GM19438 (cell line): ENCODE results near the gene GABRD.

Experiments
- ATAC-seq: cut with Tn5 transposase; IDR thresholded peaks from one replicate; pipeline ENCODE4 v1.9.1; 2021; ENCODE audit warnings: low read depth; ENCODE audit not compliant: unreplicated experiment

GABRD gene

DNA sequence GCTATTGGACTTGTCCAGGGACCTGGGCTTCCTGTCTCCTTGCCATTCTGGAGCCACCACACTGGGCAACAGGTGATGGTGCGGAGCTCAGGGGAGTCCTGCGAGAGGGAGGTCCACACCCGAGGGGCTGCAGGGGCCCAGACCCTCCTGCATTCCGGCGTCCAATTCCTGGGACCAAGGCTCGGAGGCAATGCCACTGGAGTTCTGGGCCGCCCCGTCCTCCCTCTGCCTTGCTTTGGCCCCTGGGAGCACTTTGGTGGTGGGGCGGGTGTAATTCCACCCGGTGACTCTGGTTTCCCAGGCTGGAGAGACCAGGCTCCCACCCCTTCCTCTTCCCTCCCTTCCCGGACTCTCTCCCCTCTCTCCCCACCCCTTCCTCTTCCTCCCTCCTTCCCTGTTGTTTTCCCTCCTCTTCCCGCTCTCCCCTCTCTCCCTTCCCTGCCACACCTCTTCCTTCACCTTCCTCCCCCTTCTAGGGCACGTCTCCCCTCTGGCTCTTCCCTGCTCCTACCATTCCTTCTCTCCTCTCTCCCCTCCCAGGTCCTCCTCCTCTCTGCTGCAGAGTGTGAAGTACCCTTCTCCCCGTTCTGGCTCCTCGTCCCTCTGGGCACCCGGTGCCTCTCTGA lies 33.0 kb downstream of the GABRD start:
- no peak for ATAC-seq

DNA sequence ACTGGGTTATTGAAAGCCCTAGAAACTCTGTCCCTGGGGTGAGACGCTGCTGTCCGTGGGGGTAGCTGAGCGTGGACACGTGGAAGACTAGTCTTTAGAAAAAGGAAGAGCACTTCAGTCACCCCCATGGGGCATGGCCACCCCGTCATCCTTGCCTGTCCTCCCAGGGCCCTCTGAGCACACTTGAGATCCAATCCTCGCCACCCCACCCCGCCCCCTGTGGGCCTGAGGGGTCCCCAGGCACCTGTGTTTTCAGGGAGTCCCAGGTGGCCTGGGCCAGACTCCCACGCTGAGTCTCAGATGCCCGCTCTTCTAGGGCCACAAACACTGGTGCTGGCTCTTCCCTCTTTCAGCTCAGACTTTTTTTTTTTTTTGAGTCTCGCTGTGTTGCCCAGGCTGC lies 33.6 kb downstream of the GABRD start:
- no peak for ATAC-seq

DNA sequence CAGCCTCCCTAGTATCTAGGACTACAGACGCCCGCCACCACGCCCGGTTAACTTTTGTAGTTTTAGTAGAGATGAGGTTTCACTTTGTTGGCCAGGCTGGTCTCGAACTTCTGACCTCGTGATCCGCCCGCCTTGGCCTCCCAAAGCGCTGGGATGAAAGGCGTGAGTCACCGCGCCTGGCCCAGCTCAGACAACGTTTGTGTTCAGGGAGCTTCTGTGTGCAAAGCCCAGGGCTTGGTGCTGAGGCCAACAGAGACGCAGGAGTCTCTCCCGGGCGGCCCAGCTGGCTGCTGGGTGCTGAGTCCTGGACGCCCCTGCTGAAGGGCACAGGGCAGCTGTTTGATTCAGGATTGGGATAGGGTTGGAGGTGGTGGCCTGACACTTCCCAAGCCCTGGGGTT lies 34.1 kb downstream of the GABRD start:
- ATAC-seq, result no peak

DNA sequence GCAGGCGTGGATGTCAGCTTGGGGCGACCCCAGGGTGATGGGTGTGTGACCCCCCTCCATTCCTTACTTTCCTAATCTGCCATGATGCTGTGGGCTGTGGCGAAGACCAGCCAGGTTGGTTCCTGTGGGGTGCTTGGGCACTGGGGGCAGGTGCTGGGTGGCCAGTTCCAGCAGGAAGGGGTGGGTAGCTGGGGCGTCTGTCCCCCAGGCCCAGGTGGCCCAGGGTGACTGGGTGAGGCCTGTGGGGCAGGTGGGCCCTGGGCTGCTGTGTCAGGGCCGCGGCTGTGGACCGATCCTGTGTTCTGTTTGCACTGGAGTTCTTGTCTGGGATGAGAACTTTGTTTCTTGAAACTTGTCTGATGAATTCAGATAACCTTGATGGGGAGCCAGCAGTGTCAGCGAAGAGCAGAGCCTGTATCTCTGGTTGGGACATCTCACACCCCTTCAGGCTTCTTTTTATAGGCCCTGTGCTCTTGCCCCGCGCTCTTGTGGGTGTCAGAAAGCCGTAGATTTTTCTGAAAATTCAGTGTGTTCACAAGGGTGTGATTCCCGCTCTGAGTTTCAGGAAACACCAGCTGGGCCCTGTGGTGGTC lies 34.7 kb downstream of the GABRD start:
- no peak for ATAC-seq

DNA sequence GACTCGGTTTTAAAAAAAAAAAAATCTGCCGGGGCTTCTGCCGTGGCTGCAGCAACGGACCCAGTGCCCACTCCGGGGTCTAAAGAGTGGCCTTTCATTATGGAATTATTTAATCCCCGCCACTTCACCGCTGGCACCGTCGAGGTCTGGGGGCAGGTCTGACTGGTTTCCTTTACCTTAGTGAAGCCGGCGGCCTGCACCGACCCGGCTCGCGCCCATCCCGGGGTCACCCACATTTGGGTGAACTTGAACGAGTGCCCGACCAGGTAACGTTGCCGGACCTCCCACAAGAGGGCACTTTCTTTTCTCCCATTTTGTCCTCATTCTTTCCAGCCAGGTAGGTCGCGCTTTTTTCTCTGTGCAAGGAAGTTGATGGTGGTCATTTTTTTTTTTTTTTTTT lies 35.4 kb downstream of the GABRD start:
- ATAC-seq, result no peak

DNA sequence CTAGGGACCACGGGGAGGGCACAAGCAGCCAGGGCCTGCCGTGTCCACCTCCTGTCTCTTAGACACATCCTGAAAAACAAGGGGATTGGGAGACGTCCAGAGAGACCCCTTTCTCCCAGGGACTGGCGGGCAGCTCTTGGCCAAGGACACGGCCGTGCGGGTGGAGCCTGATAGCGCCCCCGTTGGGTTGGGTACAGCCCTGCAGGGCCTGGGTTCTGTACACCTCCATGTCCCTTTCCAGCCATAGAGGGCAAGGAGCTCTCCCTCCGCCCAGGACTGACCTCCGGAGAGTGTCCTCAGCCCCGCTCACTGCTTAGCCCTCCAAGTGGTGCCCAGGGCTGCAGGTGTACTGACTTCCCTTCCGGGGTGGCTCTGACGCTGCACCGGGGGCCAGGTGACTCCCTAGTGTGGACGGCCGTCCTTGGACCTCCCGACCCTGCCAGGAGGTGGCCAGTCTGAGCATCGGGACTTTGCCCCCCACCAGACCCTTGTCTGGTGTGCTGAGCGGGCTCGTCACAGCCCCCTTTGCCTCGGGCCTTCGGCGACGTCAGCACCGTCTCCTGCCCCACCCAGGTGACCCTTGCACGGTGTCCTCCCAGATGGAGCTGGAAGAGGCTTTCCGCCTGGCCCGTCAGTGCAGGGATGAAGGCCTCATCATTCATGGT lies 36.9 kb downstream of the GABRD start:
- no peak for ATAC-seq

DNA sequence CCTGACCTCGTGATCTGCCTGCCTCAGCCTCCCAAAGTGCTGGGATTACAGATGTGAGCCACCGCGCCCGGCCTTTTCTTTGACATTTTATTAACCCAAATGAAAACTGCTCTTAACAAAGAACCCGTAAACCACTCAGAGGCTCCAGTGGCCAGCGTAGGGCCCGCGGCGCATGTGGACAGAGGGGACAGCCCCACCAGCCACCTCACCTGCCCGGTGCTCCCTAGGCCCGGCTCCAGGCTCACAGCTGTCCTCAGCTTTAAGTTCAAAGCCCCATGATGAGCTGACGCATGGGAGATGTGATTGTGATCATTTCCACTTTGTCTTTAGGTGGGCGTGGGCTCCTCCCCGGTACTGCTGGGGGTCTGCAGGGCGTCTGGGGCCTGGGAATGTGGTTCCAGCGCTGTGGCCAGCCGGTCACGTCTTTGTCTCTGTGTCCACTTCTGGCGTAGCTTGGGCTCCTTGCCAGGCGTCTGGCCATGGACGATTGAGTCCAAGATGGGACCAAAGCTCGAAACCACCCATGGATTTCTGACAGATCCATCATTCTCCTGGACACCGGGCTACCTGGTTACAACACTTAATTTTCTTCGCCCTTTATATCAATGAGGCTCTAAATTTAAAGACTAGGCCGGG lies 37.9 kb downstream of the GABRD start:
- no peak for ATAC-seq

DNA sequence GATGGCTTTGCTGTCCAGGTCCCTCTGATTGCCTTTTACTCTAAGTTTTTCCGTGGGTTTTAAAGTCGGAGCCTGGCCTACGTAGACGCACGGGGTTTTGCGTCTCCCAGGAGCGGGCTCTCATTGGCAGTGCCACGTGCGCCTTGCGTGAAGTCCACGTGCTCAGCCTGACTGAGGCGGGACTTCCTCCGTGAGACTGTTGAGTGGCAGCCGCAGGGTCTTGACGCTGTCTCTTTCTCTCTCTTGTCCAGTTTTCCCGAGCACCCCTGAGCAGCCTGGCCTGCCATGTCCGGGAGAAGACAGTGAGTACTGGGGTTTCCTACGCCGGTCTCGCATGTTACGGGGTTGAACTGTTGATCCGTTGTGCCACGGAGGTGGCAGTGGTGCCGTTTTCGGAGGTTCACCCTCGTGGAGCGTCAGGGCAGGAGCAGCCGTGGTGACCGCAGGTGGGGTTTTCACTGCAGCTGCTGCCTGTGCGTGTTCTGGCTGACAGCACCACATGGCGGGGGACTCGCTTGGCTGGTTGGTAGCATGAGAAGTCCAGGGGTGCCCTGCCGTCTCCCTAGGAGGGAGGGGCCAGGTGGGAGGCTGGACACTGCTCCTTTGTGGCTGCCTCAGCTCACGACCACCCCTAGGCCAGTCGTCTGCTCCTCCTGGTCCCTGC lies 40.3 kb downstream of the GABRD start:
- no peak for ATAC-seq

DNA sequence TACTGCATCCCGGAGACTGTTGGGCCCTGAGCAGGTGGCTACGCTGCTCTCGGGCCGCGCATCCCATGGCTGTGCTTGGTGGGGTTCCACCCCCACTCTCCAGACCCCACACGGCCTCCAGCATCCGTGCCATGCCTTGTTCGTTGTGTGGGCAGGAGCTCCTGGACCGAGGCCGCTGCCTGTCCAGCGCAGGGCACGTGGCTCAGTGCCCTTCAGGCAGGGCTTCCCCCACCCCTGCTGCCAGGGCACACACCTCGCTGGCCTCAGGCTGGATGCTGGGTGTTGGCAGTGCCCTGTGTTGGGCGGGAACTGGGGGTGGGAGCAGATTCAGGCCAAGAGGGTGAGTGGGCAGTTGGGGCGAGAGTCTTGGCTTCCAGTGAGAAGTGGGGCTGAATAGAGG lies 40.9 kb downstream of the GABRD start:
- no peak for ATAC-seq

DNA sequence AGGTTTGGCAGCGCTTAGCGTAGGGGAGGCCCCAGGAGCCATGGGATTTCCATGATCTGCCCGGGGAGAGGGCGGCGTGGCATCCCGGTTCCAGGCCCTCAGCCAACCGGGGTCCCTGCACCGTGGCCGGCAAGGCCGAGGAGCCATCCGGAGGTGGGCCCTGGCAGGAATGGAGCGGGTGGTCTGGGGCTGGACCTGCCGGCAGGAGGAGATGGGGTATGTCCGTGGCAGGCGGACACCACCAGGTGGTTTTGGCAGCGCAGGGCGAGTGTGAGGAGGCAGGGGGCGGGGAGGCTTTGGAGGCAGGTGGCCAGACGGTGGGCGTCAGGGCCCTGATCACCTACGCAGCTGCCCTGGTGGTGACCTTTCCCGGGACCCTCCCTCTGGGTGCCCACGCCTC lies 41.4 kb downstream of the GABRD start:
- ATAC-seq, result no peak

DNA sequence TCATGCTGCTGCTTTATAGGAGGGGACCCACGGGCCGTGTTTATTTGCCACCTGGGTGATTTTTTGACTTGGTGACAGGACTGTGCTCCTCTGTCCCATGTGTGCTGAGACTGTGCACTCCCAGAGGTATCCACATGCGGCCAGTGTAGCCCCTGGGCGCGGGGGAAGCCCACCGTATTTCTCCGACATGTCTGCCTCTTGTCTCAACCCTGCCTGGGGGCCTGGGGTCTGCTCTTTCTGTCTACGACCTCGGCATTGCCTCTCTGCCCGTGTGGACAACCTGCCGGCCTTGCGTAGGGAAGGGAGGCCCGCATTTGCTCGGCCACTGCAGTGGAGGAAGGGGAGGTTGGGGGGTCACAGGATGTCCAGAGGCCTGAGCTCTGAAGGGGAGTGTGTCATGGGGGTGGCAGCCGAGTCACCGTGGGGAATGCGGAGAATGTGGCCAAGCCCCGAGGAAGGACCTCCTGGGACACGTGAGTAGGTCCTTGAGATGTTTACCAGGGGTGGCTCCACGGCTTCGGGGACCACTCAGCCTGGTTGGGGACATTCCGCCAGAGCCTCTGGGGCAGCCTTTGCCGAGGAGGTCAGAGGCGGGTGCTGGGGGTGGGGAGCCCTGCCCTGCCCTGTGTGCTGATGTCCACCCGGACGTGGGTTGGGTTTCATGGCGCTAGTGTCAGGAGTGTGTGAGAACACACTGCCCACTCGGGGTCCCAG lies 42.1 kb downstream of the GABRD start:
- no peak for ATAC-seq

DNA sequence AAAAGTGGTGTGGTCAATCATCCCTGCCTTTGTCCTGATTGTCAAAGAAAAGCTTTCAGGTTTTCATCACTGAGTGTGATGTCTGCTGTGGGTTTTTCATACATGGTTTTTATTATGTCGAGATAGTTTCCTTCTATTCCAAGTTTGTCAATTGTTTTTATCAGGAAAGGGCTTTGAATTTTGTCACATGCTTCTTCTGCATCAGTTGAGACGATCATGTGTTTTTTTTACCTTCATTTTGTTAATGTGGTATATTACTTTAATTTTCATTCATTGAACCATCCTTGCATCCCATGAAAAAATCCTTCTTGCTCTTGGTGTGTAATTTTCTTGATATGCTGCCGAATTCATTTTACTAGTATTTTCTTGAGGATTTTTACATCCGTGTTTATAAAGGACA lies 46.6 kb downstream of the GABRD start:
- ATAC-seq, result no peak

DNA sequence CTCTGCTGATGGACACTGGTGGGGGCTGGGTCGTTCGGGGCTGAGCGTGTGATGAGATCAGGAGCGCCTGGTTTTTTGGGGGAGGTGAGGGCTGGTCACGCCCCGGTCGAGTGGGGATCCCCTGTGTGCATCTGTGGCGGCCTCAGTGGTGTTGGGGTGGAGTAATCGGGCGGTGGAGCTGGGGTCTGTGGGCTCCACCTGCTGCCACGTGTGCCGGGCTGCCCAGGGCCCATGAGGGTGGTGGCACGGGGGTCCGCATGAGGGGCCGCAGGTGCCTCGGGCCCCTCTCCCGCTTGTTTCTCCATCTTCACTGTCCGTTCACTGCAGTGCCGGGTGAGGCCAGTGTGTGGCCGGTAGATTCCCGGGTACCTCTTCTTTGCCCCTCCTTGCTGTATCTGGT lies 48.2 kb downstream of the GABRD start:
- no peak for ATAC-seq

DNA sequence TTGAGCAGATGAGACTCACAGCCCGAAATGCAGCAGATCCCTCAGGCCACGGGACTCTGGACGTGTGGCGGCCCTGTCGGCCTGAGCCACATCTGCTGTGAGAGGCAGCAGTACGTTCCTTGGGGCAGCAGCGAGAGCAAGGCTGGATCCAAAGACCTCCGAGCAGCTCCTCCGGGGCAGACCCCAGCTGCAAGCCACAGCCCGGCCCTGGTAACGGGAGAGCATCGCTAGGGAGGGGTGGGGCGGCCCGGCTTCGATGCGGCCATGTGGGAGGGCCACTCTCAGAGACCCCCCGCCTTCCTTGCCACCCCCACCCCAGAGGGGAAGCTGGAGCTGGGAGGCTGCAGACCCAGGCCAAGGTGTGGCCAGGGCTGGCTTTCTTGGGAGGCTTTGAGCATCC lies 48.8 kb downstream of the GABRD start:
- ATAC-seq, result no peak

DNA sequence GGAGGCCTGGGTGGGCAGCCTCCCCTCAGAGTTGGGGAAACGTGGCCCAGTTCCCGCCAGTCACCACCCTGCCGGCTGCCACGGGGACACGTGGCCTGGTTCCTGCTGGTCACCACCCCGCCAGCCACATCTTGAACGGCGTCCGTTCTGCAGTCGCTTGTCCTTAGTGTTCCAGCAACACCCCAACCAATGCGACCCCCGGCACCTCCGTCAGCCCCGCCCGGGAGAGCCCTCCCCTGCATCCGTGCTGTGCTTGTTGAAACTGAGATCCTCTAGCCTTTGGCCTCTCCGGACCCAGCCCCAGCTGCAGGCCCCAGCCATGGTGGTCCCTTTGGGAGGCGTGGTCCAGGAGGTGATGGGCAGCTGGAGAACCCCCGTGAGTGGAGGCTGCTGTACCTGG lies 49.8 kb downstream of the GABRD start:
- no peak for ATAC-seq

DNA sequence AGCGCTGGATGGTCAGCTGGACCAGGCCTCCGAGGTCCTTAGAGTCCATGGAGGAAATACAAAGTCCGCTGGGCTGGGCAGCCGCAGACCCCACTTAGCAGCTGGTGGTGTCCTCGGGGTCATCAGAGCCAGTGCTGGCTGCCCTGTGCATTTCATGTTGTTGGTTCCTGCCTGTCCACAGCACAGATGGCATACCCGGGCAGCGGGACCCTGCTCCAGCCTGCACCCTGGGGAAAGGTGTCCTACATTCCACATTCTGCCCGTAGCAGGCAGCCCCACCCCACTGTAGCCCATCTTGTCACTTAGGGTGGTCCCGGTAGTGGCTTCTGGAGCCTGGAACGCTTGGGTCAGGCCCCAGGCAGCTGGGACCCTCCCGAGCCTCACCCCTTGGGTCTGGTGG lies 50.9 kb downstream of the GABRD start:
- no peak for ATAC-seq

DNA sequence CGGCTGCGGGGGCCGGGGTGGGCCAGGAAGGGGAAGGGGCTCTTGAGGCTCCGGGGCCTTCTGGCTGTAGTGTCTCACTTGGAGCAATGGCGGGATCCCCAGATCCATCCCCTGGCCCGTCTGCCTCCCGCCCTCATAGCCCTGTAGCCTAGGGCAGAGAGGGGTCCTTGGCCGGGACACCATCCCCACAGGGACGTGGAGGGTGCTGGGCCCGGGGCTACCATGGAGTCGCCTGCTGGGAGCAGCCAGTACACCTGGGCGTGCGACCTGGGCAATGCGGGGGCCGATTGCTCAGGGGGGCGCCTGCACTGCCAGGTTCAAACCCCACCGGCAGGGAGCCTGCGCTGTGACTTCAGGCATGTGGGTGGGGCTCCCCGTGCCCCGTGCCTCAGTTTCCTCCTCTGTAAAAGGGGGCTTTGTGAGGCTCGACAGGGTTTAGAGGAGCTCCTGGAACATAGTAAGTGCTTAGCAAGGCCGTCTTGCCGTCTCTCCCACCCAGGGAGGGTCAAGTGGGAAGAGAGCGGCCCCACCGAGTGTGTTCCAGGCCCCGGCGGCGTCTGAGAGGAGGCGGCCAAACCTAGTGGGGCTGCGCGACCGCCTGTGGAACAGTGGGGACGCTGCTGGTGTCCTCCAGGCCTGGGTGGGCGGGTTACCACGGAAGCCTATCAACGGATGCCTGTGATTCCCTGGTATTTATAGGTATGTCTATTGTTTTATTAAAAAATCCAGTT lies 51.8 kb downstream of the GABRD start:
- no peak for ATAC-seq

DNA sequence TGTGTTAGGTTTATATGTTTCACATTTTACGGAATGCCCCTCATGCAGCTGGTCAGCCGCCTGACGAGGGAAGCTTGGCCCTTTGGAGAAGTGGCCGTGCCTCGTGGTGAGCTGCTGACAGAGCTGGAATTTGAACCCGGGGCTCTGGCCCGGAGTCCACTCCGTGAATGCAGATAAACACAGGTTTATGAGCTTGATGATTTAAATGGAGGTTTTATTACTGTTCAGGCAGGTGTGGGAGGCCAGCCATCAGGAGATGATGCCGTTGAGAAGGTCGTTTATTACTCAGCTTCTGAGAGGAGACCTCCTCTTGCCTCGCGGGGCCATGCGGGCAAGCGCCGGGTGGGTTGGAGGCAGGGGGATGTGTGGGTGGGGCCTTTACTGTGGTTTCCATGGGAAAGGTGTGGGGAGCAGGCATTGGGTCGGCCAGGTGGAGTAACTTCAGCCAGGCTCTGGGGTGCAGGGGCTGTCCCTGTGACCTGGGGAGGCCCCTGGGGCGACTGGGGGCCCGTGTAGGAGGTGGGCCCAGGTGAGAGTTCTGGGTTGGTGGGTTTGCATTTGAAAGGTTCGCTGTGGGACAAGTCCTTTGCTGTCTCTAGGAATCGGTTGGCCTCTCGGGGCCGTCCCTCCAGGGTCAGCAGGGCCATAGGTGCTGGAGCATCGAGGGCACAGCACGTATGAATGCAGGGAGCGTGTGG lies 53.1 kb downstream of the GABRD start:
- ATAC-seq, result no peak

DNA sequence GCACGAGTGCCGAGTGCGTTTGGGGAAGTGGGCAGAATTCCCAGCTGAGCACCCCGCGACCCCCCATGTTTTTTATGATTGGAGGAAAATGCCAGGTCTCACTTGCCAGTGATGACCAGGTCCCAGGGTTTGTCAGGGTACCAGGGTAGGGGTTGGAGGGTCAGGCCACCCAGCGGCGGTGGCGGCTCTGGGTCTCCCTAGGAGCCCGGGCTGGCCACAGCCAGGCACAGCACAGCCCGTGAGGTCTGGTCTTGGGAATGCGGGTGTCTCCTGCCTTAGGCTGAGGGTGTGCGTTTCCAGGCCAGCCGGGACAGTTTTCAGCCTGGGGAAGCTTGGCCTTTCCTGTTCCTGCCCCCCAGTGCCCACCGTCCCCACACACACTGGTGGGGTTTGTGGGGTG lies 53.7 kb downstream of the GABRD start:
- ATAC-seq, result no peak
